ENCODE results near the gene RAB34.

RAB34 gene

DNA sequence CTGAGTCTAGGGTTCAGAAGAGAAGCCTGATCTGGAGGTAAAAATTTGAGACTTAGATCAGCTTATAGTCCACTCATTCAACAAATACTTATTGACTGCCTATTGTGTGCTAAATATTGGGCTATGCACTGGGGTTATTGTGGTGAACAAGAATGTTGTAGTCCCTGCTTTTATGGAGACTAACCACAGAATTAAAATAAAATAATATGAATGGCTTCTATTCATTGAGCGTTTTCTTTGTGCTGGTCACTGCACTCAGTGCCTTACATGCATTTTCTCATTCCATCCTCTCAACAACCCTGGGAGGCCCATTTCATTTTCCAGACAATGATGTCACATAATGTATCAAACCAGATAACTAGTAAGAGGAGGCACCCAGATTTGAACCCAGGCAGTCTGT, 15.7 kb upstream of the RAB34 start:
- H3F3A ChIP-seq (ENCODE audit: low read depth) = no peaks in the 10 kb centered on the region
- no peak overlapping the region for H2AFZ ChIP-seq (ENCODE audit: low read length)
- H3K9me3 ChIP-seq (ENCODE audit: insufficient read depth, low read depth, low read length) = no peaks in the 10 kb centered on the region
- peaks cover 8% of the 10 kb centered on the region for H3K4me1 ChIP-seq (ENCODE audit: insufficient read depth, low read length, poor library complexity, severe bottlenecking)
- H4K20me1 ChIP-seq (ENCODE audit: insufficient read depth, low read length, poor library complexity, severe bottlenecking) = no peaks in the 10 kb centered on the region
- H3K9ac ChIP-seq (ENCODE audit: low read depth, low read length, poor library complexity, severe bottlenecking) = no peak overlapping the region
- TF ChIP-seq EZH2phosphoT487 (IDR thresholded peaks at IDR 0.05; ENCODE audit: borderline replicate concordance) = no peak
- TF ChIP-seq, protein P1, sequence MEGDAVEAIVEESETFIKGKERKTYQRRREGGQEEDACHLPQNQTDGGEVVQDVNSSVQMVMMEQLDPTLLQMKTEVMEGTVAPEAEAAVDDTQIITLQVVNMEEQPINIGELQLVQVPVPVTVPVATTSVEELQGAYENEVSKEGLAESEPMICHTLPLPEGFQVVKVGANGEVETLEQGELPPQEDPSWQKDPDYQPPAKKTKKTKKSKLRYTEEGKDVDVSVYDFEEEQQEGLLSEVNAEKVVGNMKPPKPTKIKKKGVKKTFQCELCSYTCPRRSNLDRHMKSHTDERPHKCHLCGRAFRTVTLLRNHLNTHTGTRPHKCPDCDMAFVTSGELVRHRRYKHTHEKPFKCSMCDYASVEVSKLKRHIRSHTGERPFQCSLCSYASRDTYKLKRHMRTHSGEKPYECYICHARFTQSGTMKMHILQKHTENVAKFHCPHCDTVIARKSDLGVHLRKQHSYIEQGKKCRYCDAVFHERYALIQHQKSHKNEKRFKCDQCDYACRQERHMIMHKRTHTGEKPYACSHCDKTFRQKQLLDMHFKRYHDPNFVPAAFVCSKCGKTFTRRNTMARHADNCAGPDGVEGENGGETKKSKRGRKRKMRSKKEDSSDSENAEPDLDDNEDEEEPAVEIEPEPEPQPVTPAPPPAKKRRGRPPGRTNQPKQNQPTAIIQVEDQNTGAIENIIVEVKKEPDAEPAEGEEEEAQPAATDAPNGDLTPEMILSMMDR (conservative IDR thresholded peaks at IDR 0.05; ENCODE audit: low read length) = no peak
- H3K4me2 ChIP-seq (ENCODE audit: low read depth, low read length, poor library complexity, severe bottlenecking) = no peak overlapping the region
- no peaks in the 10 kb centered on the region for H3K27me3 ChIP-seq (ENCODE audit: insufficient read depth, low read length, poor library complexity, severe bottlenecking)
- H3K79me2 ChIP-seq (ENCODE audit: insufficient read depth, low read length) = no peaks in the 10 kb centered on the region
- no peaks in the 10 kb centered on the region for H3K36me3 ChIP-seq (ENCODE audit: insufficient read depth, low read length)
- H3K4me3 ChIP-seq (ENCODE audit: low read length, poor library complexity, severe bottlenecking) = no peak overlapping the region
- no peaks in the 10 kb centered on the region for H3K9me2 ChIP-seq (replicated peaks; ENCODE audit: low read depth, low read length)

DNA sequence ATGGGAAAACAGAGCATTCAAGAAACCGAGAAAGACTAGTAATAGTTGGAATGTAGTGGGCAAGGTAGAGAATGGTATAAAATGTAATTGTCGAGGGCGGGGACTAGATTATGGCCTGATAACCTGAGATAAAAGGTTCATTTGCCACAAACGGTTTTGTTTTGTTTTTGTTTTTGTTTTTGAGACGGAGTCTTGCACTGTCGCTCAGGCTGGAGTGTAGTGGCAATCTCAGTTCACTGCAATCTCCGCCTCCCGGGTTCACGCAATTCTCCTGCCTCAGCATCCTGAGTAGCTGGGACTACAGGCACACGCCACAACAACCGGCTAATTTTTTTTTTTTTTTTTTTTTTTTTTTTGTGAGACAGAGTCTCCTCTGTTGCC, 12.3 kb upstream of the RAB34 start:
- H2AFZ ChIP-seq (ENCODE audit: low read length) = no peak overlapping the region
- H3K4me3 ChIP-seq (ENCODE audit: low read length, poor library complexity, severe bottlenecking) = no peak overlapping the region
- H3K4me2 ChIP-seq (ENCODE audit: low read depth, low read length, poor library complexity, severe bottlenecking) = no peak overlapping the region
- H3K36me3 ChIP-seq (ENCODE audit: insufficient read depth, low read length) = peaks cover 6% of the 10 kb centered on the region; the same call in 1 of the 2 replicates
- peaks cover 7% of the 10 kb centered on the region for H4K20me1 ChIP-seq (ENCODE audit: insufficient read depth, low read length, poor library complexity, severe bottlenecking)
- peaks cover 11% of the 10 kb centered on the region for H3K4me1 ChIP-seq (ENCODE audit: insufficient read depth, low read length, poor library complexity, severe bottlenecking)
- TF ChIP-seq EZH2phosphoT487 (IDR thresholded peaks at IDR 0.05; ENCODE audit: borderline replicate concordance) = no peak
- TF ChIP-seq, protein P1 (conservative IDR thresholded peaks at IDR 0.05; ENCODE audit: low read length) = no peak
- H3K9me3 ChIP-seq (ENCODE audit: insufficient read depth, low read depth, low read length) = no peaks in the 10 kb centered on the region
- no peaks in the 10 kb centered on the region for H3K27me3 ChIP-seq (ENCODE audit: insufficient read depth, low read length, poor library complexity, severe bottlenecking)
- no peak overlapping the region for H3K9ac ChIP-seq (ENCODE audit: low read depth, low read length, poor library complexity, severe bottlenecking)
- H3K9me2 ChIP-seq (replicated peaks; ENCODE audit: low read depth, low read length) = no peaks in the 10 kb centered on the region
- peaks cover 5% of the 10 kb centered on the region for H3F3A ChIP-seq (ENCODE audit: low read depth)
- no peaks in the 10 kb centered on the region for H3K79me2 ChIP-seq (ENCODE audit: insufficient read depth, low read length)

DNA sequence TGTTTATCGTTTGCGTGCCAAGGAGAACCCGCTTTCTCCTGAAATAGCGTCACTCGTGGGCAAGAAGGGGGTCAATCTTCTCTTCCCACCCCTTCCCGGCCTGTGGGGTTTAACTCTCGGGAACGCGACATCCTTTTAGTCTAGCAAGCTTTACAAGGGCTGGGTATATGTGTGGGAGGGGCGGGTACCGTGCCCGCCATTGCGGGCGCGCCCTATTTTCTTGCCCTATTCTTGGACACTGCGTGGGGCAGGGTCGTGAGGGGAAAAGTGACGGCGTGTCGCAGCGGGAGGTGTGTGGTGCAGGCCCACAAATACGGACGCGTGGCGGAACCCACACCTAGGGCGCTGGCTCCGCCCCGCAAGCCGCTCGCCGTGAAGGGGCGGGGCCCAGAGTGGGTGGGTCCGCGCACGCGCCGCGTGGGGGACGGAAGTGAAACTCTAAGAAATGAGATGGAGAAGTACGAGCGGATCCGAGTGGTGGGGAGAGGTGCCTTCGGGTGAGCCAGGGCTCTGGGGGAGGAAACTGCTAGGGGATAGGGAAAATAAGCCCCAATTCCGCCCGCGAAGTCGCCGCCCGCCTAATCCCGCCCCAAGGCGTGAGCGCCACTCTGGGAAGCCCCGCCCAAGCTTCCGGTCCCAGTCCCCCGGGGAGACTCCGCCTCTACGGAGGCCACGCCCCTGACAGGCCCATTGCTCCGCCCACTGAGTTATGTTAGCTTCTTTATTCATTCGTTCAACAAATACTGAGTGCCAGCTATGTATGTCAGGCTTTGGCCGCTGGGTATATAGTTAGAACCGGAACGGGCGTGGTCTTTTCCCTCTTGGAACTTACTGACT, 10.9 kb upstream of the RAB34 start, which contains the start of gene NEK8:
Gene NEK8, plus strand, starts transcription at position 425 of the 837 bp plus-strand sequence. Its CDS starts 26 bp downstream, at position 451.
- Histone ChIP-seq H3K4me2 (ENCODE audit: low read depth, low read length, poor library complexity, severe bottlenecking) (peak within 1 kb of the TSS; percentile 100), H3K79me2 (ENCODE audit: insufficient read depth, low read length) (peaks cover under 1% of the 10 kb centered on the region; the same call in 1 of the 2 replicates), H4K20me1 (ENCODE audit: insufficient read depth, low read length, poor library complexity, severe bottlenecking) (peaks cover 12% of the 10 kb centered on the region), H2AFZ (ENCODE audit: low read length) (peak within 1 kb of the TSS; percentile 94), H3K9me3 (ENCODE audit: insufficient read depth, low read depth, low read length) (no peaks in the 10 kb centered on the region), H3K36me3 (ENCODE audit: insufficient read depth, low read length) (peaks cover 18% of the 10 kb centered on the region; the same call in 1 of the 2 replicates), H3F3A (ENCODE audit: low read depth) (peaks cover 18% of the 10 kb centered on the region), H3K9me2 (replicated peaks; ENCODE audit: low read depth, low read length) (no peaks in the 10 kb centered on the region), H3K4me3 (ENCODE audit: low read length, poor library complexity, severe bottlenecking) (peak within 1 kb of the TSS; percentile 91), H3K27me3 (ENCODE audit: insufficient read depth, low read length, poor library complexity, severe bottlenecking) (no peaks in the 10 kb centered on the region), H3K9ac (ENCODE audit: low read depth, low read length, poor library complexity, severe bottlenecking) (peak within 1 kb of the TSS; percentile 75), H3K4me1 (ENCODE audit: insufficient read depth, low read length, poor library complexity, severe bottlenecking) (peaks cover 11% of the 10 kb centered on the region)
- TF ChIP-seq, protein P1 (conservative IDR thresholded peaks at IDR 0.05; ENCODE audit: low read length) = no peak
- TF ChIP-seq EZH2phosphoT487 (IDR thresholded peaks at IDR 0.05; ENCODE audit: borderline replicate concordance) = no peak
